Right atrium auricular region (tissue), 2 donors: Measurements from ENCODE around the gene ITPRID2. TPM values are rescaled to one million over a fixed set of nuclear protein-coding genes. Genes with fewer than 3 reads are reported as not detected.

Source experiments
- DNase-seq: peaks from one replicate; pipeline ENCODE4 v3.0.0-alpha.2; 2019; ENCODE audit warnings: low spot score
- H3K27ac ChIP-seq, 2 donors: fragments of 200-600 bp; sonication (generic); 1 replicate in 1 of 2; 2 replicates in 1 of 2; pipeline ENCODE4 v1.5.1; 2016 to 2019
- H3K27me3 ChIP-seq, 2 donors: fragments of 200-600 bp; sonication (generic); one replicate each; pipeline versions ENCODE4 v1.5.1 to v1.6.0; 2017 to 2019
- H3K36me3 ChIP-seq: fragments of 200-600 bp; sonication (generic); one replicate; pipeline ENCODE4 v1.5.1; 2016
- H3K4me1 ChIP-seq, 2 donors: fragments of 200-600 bp; sonication (generic); one replicate each; pipeline versions ENCODE4 v1.5.1 to v1.6.0; 2017 to 2019
- H3K4me3 ChIP-seq, 2 donors: fragments of 200-600 bp; sonication (generic); 1 replicate in 1 of 2; 2 replicates in 1 of 2; pipeline ENCODE4 v1.5.1; 2017 to 2019; ENCODE audit warnings: mild to moderate bottlenecking in 1 of 2, moderate library complexity in 1 of 2
- H3K9me3 ChIP-seq, 2 donors: fragments of 200-600 bp; sonication (generic); one replicate each; pipeline ENCODE4 v1.5.1; 2019
- CTCF ChIP-seq, 2 donors: fragments of 200-600 bp; sonication (generic); IDR thresholded peaks; one replicate each; pipeline ENCODE4 v1.5.1; 2019; ENCODE audit warnings: antibody characterized with exemption in 2 of 2
- total RNA-seq, 2 donors: library from RNA; depleted of rRNA; stranded (reverse); fragments of >200 nt; gene quantifications; one replicate each; pipeline ENCODE4 v1.1.0, GENCODE V29; 2016

The ITPRID2 gene
- total RNA-seq, 2 donors from 2014 or later: 52.0 to 56.5 TPM

- Histone ChIP-seq H3K36me3 (no peaks in the 10 kb centered on the region), H3K4me3 (no peak overlapping the region), H3K27ac (no peak overlapping the region), H3K9me3 (no peaks in the 10 kb centered on the region), H3K4me1 (peaks cover 0 to 4% of the 10 kb centered on the region in 2 donors), H3K27me3 (no peaks in the 10 kb centered on the region)
- DNase-seq: no peak
- no peak for TF ChIP-seq CTCF (IDR thresholded peaks at IDR 0.05)
These were observed 43.2 kb upstream of the ITPRID2 start for GRCh38 chr2:181848261-181848886.

GRCh38 chr2:181849601-181850000 lies 41.9 kb upstream of the ITPRID2 start:
- no peak for DNase-seq
- Histone ChIP-seq H3K27me3 (no peaks in the 10 kb centered on the region), H3K4me1 (peaks cover 0 to 4% of the 10 kb centered on the region in 2 donors), H3K27ac (no peak overlapping the region), H3K9me3 (no peaks in the 10 kb centered on the region), H3K36me3 (no peaks in the 10 kb centered on the region), H3K4me3 (no peak overlapping the region)
- no peak for TF ChIP-seq CTCF (IDR thresholded peaks at IDR 0.05)

- H3K27ac ChIP-seq: no peak overlapping the region
- no peak overlapping the region for H3K4me3 ChIP-seq
- DNase-seq: no peak
- no peaks in the 10 kb centered on the region for H3K36me3 ChIP-seq
- no peaks in the 10 kb centered on the region for H3K9me3 ChIP-seq
- no peak for TF ChIP-seq CTCF (IDR thresholded peaks at IDR 0.05)
- H3K27me3 ChIP-seq: no peaks in the 10 kb centered on the region
- peaks cover 0 to 4% of the 10 kb centered on the region in 2 donors for H3K4me1 ChIP-seq
These were observed 40.5 kb upstream of the ITPRID2 start for GRCh38 chr2:181850936-181851560.

GRCh38 chr2:181851726-181852125 lies 39.8 kb upstream of the ITPRID2 start:
- no peak for DNase-seq
- no peaks in the 10 kb centered on the region for H3K36me3 ChIP-seq
- peaks cover 0 to 4% of the 10 kb centered on the region in 2 donors for H3K4me1 ChIP-seq
- no peaks in the 10 kb centered on the region for H3K9me3 ChIP-seq
- H3K27me3 ChIP-seq: no peaks in the 10 kb centered on the region
- no peak overlapping the region for H3K4me3 ChIP-seq
- H3K27ac ChIP-seq: no peak overlapping the region
- no peak for TF ChIP-seq CTCF (IDR thresholded peaks at IDR 0.05)

GRCh38 chr2:181853696-181854095 lies 37.8 kb upstream of the ITPRID2 start:
- TF ChIP-seq CTCF (IDR thresholded peaks at IDR 0.05): no peak
- H3K9me3 ChIP-seq: no peaks in the 10 kb centered on the region
- no peaks in the 10 kb centered on the region for H3K27me3 ChIP-seq
- no peak for DNase-seq
- peaks cover 0 to 4% of the 10 kb centered on the region in 2 donors for H3K4me1 ChIP-seq
- no peaks in the 10 kb centered on the region for H3K36me3 ChIP-seq
- H3K4me3 ChIP-seq: no peak overlapping the region
- no peak overlapping the region for H3K27ac ChIP-seq
